Neural crest cell (in vitro differentiated cells): ENCODE data around the gene UNC5B. TPM values are rescaled to one million over a fixed set of nuclear protein-coding genes. Genes with fewer than 3 reads are reported as not detected.

Source experiments
- DNase-seq: peaks from one replicate; pipeline ENCODE4 v3.0.0; 2021; ENCODE audit warnings: low read depth, mixed read lengths, low spot score
- H3K27ac Mint-ChIP-seq: one replicate; pipeline ENCODE4 v1.8.0; 2021; ENCODE audit warnings: mild to moderate bottlenecking, mixed read lengths; ENCODE audit not compliant: unreplicated experiment
- H3K27me3 Mint-ChIP-seq: 2 replicates; pipeline ENCODE4 v1.8.0; 2021; ENCODE audit warnings: low read depth, mild to moderate bottlenecking, mixed read lengths
- H3K36me3 Mint-ChIP-seq: 2 replicates; pipeline ENCODE4 v1.8.0; 2021; ENCODE audit warnings: low read depth, mild to moderate bottlenecking, mixed read lengths
- H3K4me1 Mint-ChIP-seq: 2 replicates; pipeline ENCODE4 v1.8.0; 2021; ENCODE audit warnings: mixed read lengths
- H3K4me3 Mint-ChIP-seq: one replicate; pipeline ENCODE4 v1.8.0; 2021; ENCODE audit warnings: mild to moderate bottlenecking, mixed read lengths
- H3K9me3 Mint-ChIP-seq: 2 replicates; pipeline ENCODE4 v1.8.0; 2021; ENCODE audit warnings: mixed read lengths
- CTCF ChIP-seq: fragments of 200-600 bp; sonication (generic); conservative IDR thresholded peaks from 2 replicates; pipeline ENCODE4 v1.5.0; 2021; ENCODE audit warnings: antibody characterized with exemption, mild to moderate bottlenecking
- total RNA-seq: library from RNA; stranded (reverse); gene quantifications from 2 replicates; pipeline ENCODE4 v1.2.1, GENCODE V29; 2021

The UNC5B gene
- total RNA-seq, 1 donor from 2014 or later = 1.3 TPM

- no peak for TF ChIP-seq CTCF
- Mint-ChIP-seq H3K4me1 (peaks cover 30% of the 10 kb centered on the region), H3K4me3 (no peak overlapping the region), H3K27ac (no peak overlapping the region), H3K27me3 (no peaks in the 10 kb centered on the region), H3K9me3 (no peaks in the 10 kb centered on the region), H3K36me3 (no peaks in the 10 kb centered on the region)
- no peak for DNase-seq
Measured at GRCh38 chr10:71235808-71236207, 23.4 kb downstream of the UNC5B start.

- TF ChIP-seq CTCF = no peak
- Mint-ChIP-seq H3K36me3 (no peaks in the 10 kb centered on the region), H3K27ac (no peak overlapping the region), H3K9me3 (no peaks in the 10 kb centered on the region), H3K4me1 (peaks cover 32% of the 10 kb centered on the region), H3K4me3 (no peak overlapping the region), H3K27me3 (no peaks in the 10 kb centered on the region)
- DNase-seq = no peak
Measured at GRCh38 chr10:71236286-71236685, 23.9 kb downstream of the UNC5B start.

GRCh38 chr10:71236822-71237682 is 24.7 kb downstream of the UNC5B start:
- H3K27ac Mint-ChIP-seq = no peak overlapping the region
- no peaks in the 10 kb centered on the region for H3K36me3 Mint-ChIP-seq
- H3K4me1 Mint-ChIP-seq = peaks cover 32% of the 10 kb centered on the region
- no peaks in the 10 kb centered on the region for H3K9me3 Mint-ChIP-seq
- no peak for TF ChIP-seq CTCF
- H3K27me3 Mint-ChIP-seq = no peaks in the 10 kb centered on the region
- DNase-seq = no peak
- no peak overlapping the region for H3K4me3 Mint-ChIP-seq

- no peaks in the 10 kb centered on the region for H3K36me3 Mint-ChIP-seq
- H3K27ac Mint-ChIP-seq = no peak overlapping the region
- H3K4me1 Mint-ChIP-seq = peaks cover 32% of the 10 kb centered on the region
- TF ChIP-seq CTCF = no peak
- DNase-seq = no peak
- H3K4me3 Mint-ChIP-seq = no peak overlapping the region
- H3K27me3 Mint-ChIP-seq = no peaks in the 10 kb centered on the region
- no peaks in the 10 kb centered on the region for H3K9me3 Mint-ChIP-seq
Measured at GRCh38 chr10:71237843-71238623, 25.7 kb downstream of the UNC5B start.

- Mint-ChIP-seq H3K4me3 (no peak overlapping the region), H3K27ac (no peak overlapping the region), H3K4me1 (peaks cover 32% of the 10 kb centered on the region), H3K27me3 (no peaks in the 10 kb centered on the region), H3K9me3 (no peaks in the 10 kb centered on the region), H3K36me3 (no peaks in the 10 kb centered on the region)
- TF ChIP-seq CTCF = no peak
- DNase-seq = no peak
Measured at GRCh38 chr10:71238626-71239025, 26.3 kb downstream of the UNC5B start.
